Hematopoietic multipotent progenitor cell treated with erythropoietin and hydrocortisone succinate and interleukin-3 and kit ligand, for 4 days (in vitro differentiated cells): Measurements from ENCODE around the gene DNAJB12.

Experiments
- DNase-seq: peaks from one replicate; pipeline ENCODE4 v3.0.0-alpha.2; 2015

Gene DNAJB12

DNA sequence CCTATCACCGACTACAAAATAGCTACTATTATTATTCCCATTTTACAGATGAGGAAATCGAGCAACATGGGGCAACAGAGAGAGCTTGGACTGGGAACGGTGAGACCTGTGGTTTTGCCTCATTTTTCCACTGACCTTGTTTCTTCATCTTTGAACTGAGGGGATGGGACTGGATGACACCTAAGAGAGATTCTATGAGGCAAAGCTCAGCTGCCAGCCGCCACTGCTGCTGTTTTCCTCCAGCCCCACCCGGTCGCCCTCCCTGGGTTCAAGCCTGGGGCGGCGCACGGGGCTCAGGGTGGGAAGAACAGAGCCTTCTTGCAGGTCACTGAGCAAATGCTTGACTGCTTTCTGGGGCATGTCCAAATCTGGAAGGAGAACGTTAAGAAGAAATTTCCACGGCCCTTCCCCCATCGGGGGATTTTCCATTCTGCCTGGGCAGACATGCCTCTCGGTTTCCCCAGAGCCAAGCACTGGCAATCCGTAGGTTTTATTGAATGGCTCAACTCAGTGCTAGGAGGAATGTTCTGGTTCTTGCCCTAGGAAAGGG is 68.7 kb downstream of the DNAJB12 start:
- DNase-seq = no peak

GRCh38 chr10:72283131-72283530 is 71.6 kb downstream of the DNAJB12 start:
- DNase-seq = no peak
